GM19238 (cell line): ENCODE results near the gene ARHGEF4.

Source experiments
- DNase-seq: peaks from one replicate; pipeline ENCODE4 v3.0.0; 2011; ENCODE audit warnings: low spot score; ENCODE audit not compliant: insufficient read length

Gene ARHGEF4

GRCh38 chr2:131092458-131093005 lies 255.8 kb downstream of the ARHGEF4 start:
- DNase-seq, result no peak

GRCh38 chr2:131093006-131093695 lies 256.4 kb downstream of the ARHGEF4 start, which contains the start of gene FAM168B:
TSS of gene FAM168B (minus strand) at chr2:131093460. CDS start at chr2:131082646, 10,814 bp downstream.
- DNase-seq, result peak; percentile 92

- no peak for DNase-seq
These were observed 257.2 kb downstream of the ARHGEF4 start for GRCh38 chr2:131093696-131094462.

- no peak for DNase-seq
These were observed 258.0 kb downstream of the ARHGEF4 start for GRCh38 chr2:131094463-131095281.
